Measurements from ENCODE around the gene UCP2.

UCP2 gene

GRCh38 chr11:73972187-73972586, 10.5 kb downstream of the UCP2 start:
- peaks cover 29% of the 10 kb centered on the region for H3K36me3 ChIP-seq (ENCODE audit: insufficient read depth, low read length)
- no peaks in the 10 kb centered on the region for H3K9me3 ChIP-seq (ENCODE audit: low read depth, low read length)
- no peak overlapping the region for H3K4me3 ChIP-seq
- TF ChIP-seq EZH2 (IDR thresholded peaks at IDR 0.05), result no peak
- TF ChIP-seq FOXP2 (optimal IDR thresholded peaks at IDR 0.05; ENCODE audit: control extremely low read depth, extremely low read length, insufficient read depth), result no peak
- peak; percentile 36; the same call in 1 of the 2 replicates for TF ChIP-seq POLR2AphosphoS5 (IDR thresholded peaks at IDR 0.05; ENCODE audit: borderline replicate concordance, low read depth, low read length)
- DNase-seq (ENCODE audit: low read depth, low spot score), result no peak
- no peak overlapping the region for H3K9ac ChIP-seq (ENCODE audit: insufficient read length)
- H3K27ac ChIP-seq, result no peak overlapping the region

GRCh38 chr11:73971175-73971719, 11.4 kb downstream of the UCP2 start:
- no peaks in the 10 kb centered on the region for H3K9me3 ChIP-seq (ENCODE audit: low read depth, low read length)
- DNase-seq (ENCODE audit: low read depth, low spot score), result no peak
- TF ChIP-seq EZH2 (IDR thresholded peaks at IDR 0.05) (no peak), POLR2AphosphoS5 (IDR thresholded peaks at IDR 0.05; ENCODE audit: borderline replicate concordance, low read depth, low read length) (no peak; the same call in 1 of the 2 replicates), FOXP2 (optimal IDR thresholded peaks at IDR 0.05; ENCODE audit: control extremely low read depth, extremely low read length, insufficient read depth) (no peak)
- peaks cover 19% of the 10 kb centered on the region; the same call in 1 of the 2 replicates for H3K36me3 ChIP-seq (ENCODE audit: insufficient read depth, low read length)
- H3K4me3 ChIP-seq, result no peak overlapping the region
- H3K27ac ChIP-seq, result no peak overlapping the region
- H3K9ac ChIP-seq (ENCODE audit: insufficient read length), result no peak overlapping the region

GRCh38 chr11:73969991-73970800, 12.4 kb downstream of the UCP2 start:
- DNase-seq (ENCODE audit: low read depth, low spot score), result no peak
- Histone ChIP-seq H3K36me3 (ENCODE audit: insufficient read depth, low read length) (peaks cover 9% of the 10 kb centered on the region; the same call in 1 of the 2 replicates), H3K4me3 (no peak overlapping the region), H3K9ac (ENCODE audit: insufficient read length) (no peak overlapping the region), H3K27ac (no peak overlapping the region), H3K9me3 (ENCODE audit: low read depth, low read length) (no peaks in the 10 kb centered on the region)
- peak; percentile 31; the same call in 1 of the 2 replicates for TF ChIP-seq POLR2AphosphoS5 (IDR thresholded peaks at IDR 0.05; ENCODE audit: borderline replicate concordance, low read depth, low read length)
- no peak for TF ChIP-seq EZH2 (IDR thresholded peaks at IDR 0.05)

- H3K9me3 ChIP-seq (ENCODE audit: low read depth, low read length), result no peaks in the 10 kb centered on the region
- TF ChIP-seq EZH2 (IDR thresholded peaks at IDR 0.05) (no peak), POLR2AphosphoS5 (IDR thresholded peaks at IDR 0.05; ENCODE audit: borderline replicate concordance, low read depth, low read length) (no peak), FOXP2 (optimal IDR thresholded peaks at IDR 0.05; ENCODE audit: control extremely low read depth, extremely low read length, insufficient read depth) (no peak)
- H3K4me3 ChIP-seq, result no peak overlapping the region
- no peaks in the 10 kb centered on the region for H3K36me3 ChIP-seq (ENCODE audit: insufficient read depth, low read length)
- DNase-seq (ENCODE audit: low read depth, low spot score), result no peak
- no peak overlapping the region for H3K9ac ChIP-seq (ENCODE audit: insufficient read length)
- no peak overlapping the region for H3K27ac ChIP-seq
Measured at GRCh38 chr11:73969091-73969490, 13.6 kb downstream of the UCP2 start.

GRCh38 chr11:73968356-73968966, 14.2 kb downstream of the UCP2 start:
- no peak for TF ChIP-seq POLR2AphosphoS5 (IDR thresholded peaks at IDR 0.05; ENCODE audit: borderline replicate concordance, low read depth, low read length)
- TF ChIP-seq EZH2 (IDR thresholded peaks at IDR 0.05), result no peak
- TF ChIP-seq FOXP2 (optimal IDR thresholded peaks at IDR 0.05; ENCODE audit: control extremely low read depth, extremely low read length, insufficient read depth), result no peak
- DNase-seq (ENCODE audit: low read depth, low spot score), result no peak
- no peak overlapping the region for H3K4me3 ChIP-seq
- H3K9ac ChIP-seq (ENCODE audit: insufficient read length), result no peak overlapping the region
- H3K9me3 ChIP-seq (ENCODE audit: low read depth, low read length), result no peaks in the 10 kb centered on the region
- no peaks in the 10 kb centered on the region for H3K36me3 ChIP-seq (ENCODE audit: insufficient read depth, low read length)
- no peak overlapping the region for H3K27ac ChIP-seq

GRCh38 chr11:73965764-73966121, 16.9 kb downstream of the UCP2 start:
- no peak overlapping the region for H3K4me3 ChIP-seq
- no peaks in the 10 kb centered on the region for H3K36me3 ChIP-seq (ENCODE audit: insufficient read depth, low read length)
- no peak overlapping the region for H3K27ac ChIP-seq
- no peak for DNase-seq (ENCODE audit: low read depth, low spot score)
- TF ChIP-seq POLR2AphosphoS5 (IDR thresholded peaks at IDR 0.05; ENCODE audit: borderline replicate concordance, low read depth, low read length) (no peak), FOXP2 (optimal IDR thresholded peaks at IDR 0.05; ENCODE audit: control extremely low read depth, extremely low read length, insufficient read depth) (no peak), EZH2 (IDR thresholded peaks at IDR 0.05) (no peak)
- H3K9me3 ChIP-seq (ENCODE audit: low read depth, low read length), result no peaks in the 10 kb centered on the region
- no peak overlapping the region for H3K9ac ChIP-seq (ENCODE audit: insufficient read length)

- Histone ChIP-seq H3K4me3 (no peak overlapping the region; the same call in 1 of the 2 replicates), H3K9me3 (ENCODE audit: low read depth, low read length) (no peaks in the 10 kb centered on the region), H3K36me3 (ENCODE audit: insufficient read depth, low read length) (no peaks in the 10 kb centered on the region), H3K9ac (ENCODE audit: insufficient read length) (no peak overlapping the region), H3K27ac (no peak overlapping the region)
- no peak for DNase-seq (ENCODE audit: low read depth, low spot score)
- TF ChIP-seq FOXP2 (optimal IDR thresholded peaks at IDR 0.05; ENCODE audit: control extremely low read depth, extremely low read length, insufficient read depth) (no peak), POLR2AphosphoS5 (IDR thresholded peaks at IDR 0.05; ENCODE audit: borderline replicate concordance, low read depth, low read length) (no peak), EZH2 (IDR thresholded peaks at IDR 0.05) (no peak)
Measured at GRCh38 chr11:73965076-73965763, 17.4 kb downstream of the UCP2 start.

GRCh38 chr11:73963861-73964260, 18.8 kb downstream of the UCP2 start:
- Histone ChIP-seq H3K9me3 (ENCODE audit: low read depth, low read length) (no peaks in the 10 kb centered on the region), H3K27ac (no peak overlapping the region), H3K4me3 (no peak overlapping the region), H3K9ac (ENCODE audit: insufficient read length) (no peak overlapping the region), H3K36me3 (ENCODE audit: insufficient read depth, low read length) (no peaks in the 10 kb centered on the region)
- no peak for TF ChIP-seq EZH2 (IDR thresholded peaks at IDR 0.05)
- TF ChIP-seq POLR2AphosphoS5 (IDR thresholded peaks at IDR 0.05; ENCODE audit: borderline replicate concordance, low read depth, low read length), result no peak
- TF ChIP-seq FOXP2 (optimal IDR thresholded peaks at IDR 0.05; ENCODE audit: control extremely low read depth, extremely low read length, insufficient read depth), result no peak
- DNase-seq (ENCODE audit: low read depth, low spot score), result no peak
